AG04450 (cell line): Measurements from ENCODE around the gene CRNN. TPM values are rescaled to one million over a fixed set of nuclear protein-coding genes. Genes with fewer than 3 reads are reported as not detected.

Experiments
- CTCF ChIA-PET: fragments of 300-600, 350-600 bp; formaldehyde crosslinking; extraction: SDS; loops from one replicate; lab custom pipeline; 2022; ENCODE audit warnings: antibody characterized with exemption, inconsistent platforms; lab: Charles Lee
- POLR2A ChIA-PET: fragments of 350-600 bp; formaldehyde crosslinking; extraction: SDS; loops from one replicate; lab custom pipeline; 2021; ENCODE audit warnings: antibody characterized with exemption, inconsistent platforms; lab: Yijun Ruan, JAX
- DNase-seq: peaks from one replicate; pipeline ENCODE4 v3.0.0-alpha.2; 2011; ENCODE audit warnings: low read depth, low spot score
- H3K27ac ChIP-seq: one replicate; pipeline ENCODE4 v1.5.1; 2012; ENCODE audit warnings: low read depth, low read length, control low read depth
- H3K27me3 ChIP-seq: one replicate; pipeline ENCODE4 v1.6.0; 2012; ENCODE audit warnings: low read length; ENCODE audit not compliant: control insufficient read depth, insufficient read depth
- H3K4me3 ChIP-seq: 2 replicates; pipeline ENCODE4 v1.5.1; 2011; ENCODE audit warnings: mild to moderate bottlenecking, low read depth, low read length, control low read depth
- H3K9me3 ChIP-seq: 2 replicates; pipeline ENCODE4 v1.5.1; 2012; ENCODE audit warnings: low read length; ENCODE audit not compliant: control insufficient read depth, insufficient read depth
- polyA plus RNA-seq: library from polyadenylated mRNA; depleted of rRNA; stranded (reverse); fragments of >200 nt; gene quantifications from 2 replicates; pipeline ENCODE4 v1.2.3, GENCODE V29; 2011
- TF ChIP-seq, protein P1 (sequence below): IDR thresholded peaks from 2 replicates; pipeline ENCODE4 v1.5.1; 2011; ENCODE audit warnings: low read depth, low read length, control low read depth, inconsistent platforms

Gene CRNN
- polyA plus RNA-seq, 1 experiment = not detected

DNA sequence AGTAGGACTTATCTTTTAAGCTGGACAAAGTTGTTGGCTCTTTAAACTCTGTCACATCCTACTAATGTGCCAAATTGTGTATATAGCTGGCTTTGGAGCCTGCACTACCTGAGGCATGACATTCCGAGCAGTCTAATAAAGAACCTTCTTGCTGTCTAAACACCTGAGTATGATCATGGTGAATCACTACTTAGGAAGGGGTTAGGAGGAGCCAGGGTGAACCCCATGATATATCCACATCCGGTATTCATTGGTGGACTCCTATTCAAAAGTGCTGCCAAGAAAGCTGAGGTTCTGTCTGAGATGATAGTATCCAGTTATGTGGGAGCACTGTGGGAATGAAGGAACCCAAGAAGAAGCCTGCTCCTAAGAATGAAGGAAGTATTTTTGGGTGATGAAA is 27.1 kb downstream of the CRNN start:
- Histone ChIP-seq H3K9me3 (no peaks in the 10 kb centered on the region; the same call in 1 of the 2 replicates), H3K27me3 (no peaks in the 10 kb centered on the region), H3K4me3 (no peak overlapping the region), H3K27ac (no peak overlapping the region)
- TF ChIP-seq, protein P1, sequence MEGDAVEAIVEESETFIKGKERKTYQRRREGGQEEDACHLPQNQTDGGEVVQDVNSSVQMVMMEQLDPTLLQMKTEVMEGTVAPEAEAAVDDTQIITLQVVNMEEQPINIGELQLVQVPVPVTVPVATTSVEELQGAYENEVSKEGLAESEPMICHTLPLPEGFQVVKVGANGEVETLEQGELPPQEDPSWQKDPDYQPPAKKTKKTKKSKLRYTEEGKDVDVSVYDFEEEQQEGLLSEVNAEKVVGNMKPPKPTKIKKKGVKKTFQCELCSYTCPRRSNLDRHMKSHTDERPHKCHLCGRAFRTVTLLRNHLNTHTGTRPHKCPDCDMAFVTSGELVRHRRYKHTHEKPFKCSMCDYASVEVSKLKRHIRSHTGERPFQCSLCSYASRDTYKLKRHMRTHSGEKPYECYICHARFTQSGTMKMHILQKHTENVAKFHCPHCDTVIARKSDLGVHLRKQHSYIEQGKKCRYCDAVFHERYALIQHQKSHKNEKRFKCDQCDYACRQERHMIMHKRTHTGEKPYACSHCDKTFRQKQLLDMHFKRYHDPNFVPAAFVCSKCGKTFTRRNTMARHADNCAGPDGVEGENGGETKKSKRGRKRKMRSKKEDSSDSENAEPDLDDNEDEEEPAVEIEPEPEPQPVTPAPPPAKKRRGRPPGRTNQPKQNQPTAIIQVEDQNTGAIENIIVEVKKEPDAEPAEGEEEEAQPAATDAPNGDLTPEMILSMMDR = no peak
- ChIA-PET POLR2A (no interaction called here), CTCF (no interaction called here)
- no peak for DNase-seq

DNA sequence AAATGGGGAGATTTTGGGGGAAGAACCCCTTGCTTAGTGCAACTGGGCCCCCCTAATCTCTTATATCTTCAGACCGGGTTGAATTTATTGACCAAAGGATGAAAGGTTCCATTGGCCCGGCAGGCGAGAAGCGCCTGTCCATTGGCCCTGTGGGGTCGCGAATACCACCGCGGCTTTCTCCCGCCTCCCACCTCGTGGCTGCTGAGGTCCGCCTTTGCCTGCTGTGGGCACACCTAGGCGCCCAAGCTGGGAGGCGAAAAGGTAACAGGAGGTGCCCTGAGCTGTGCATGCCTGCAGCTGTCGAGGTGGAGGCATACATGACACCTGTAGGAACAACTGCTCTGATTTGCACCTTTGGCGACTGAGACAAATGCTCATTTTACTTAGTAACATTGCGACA is 33.1 kb downstream of the CRNN start:
- CTCF ChIA-PET = no interaction called here
- H3K27me3 ChIP-seq = no peaks in the 10 kb centered on the region
- H3K4me3 ChIP-seq = no peak overlapping the region
- no peak for DNase-seq
- TF ChIP-seq, protein P1 = no peak
- H3K9me3 ChIP-seq = peaks cover 4% of the 10 kb centered on the region
- no peak overlapping the region for H3K27ac ChIP-seq
- POLR2A ChIA-PET = no interaction called here

DNA sequence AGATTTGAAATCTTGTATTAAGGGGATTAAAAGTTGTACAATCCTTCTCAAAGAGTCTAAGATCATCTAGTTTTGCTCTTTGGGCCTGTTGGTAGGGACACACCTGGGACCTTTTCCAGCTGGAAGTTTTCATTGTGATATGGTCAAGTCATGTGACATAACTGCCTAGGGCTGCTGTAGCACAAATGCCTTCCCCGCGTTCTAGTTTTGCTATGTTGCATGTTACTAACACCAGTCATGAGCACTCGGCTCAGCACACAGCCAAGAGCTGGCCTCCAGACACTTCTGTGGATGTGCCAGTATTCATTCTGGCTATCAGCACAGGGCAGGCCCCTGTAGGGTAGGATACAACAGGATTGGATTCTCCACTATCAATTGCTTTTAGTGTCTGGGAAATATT is 39.6 kb downstream of the CRNN start:
- ChIA-PET CTCF (no interaction called here), POLR2A (no interaction called here)
- Histone ChIP-seq H3K9me3 (no peaks in the 10 kb centered on the region; the same call in 1 of the 2 replicates), H3K27ac (no peak overlapping the region), H3K27me3 (no peaks in the 10 kb centered on the region), H3K4me3 (no peak overlapping the region)
- TF ChIP-seq, protein P1 = no peak
- no peak for DNase-seq

DNA sequence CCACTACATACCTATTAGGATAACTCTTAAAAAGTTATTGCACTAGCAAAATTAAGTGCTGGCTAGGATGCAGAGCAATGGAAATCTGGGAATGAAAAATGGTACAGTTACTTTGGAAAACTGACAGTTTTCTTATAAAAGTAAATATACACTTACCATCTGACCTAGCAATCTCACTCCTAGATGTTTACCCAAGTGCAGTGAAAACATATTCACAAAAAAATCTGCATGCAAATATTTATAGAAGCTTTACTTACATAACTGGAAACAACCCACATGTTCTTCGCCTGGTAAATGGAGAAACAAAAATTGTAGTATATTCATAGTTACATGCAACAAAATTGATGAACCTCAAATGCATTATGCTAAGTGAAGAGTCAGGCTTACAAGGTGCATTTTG is 41.4 kb downstream of the CRNN start:
- Histone ChIP-seq H3K4me3 (no peak overlapping the region), H3K9me3 (no peaks in the 10 kb centered on the region), H3K27ac (no peak overlapping the region), H3K27me3 (no peaks in the 10 kb centered on the region)
- POLR2A ChIA-PET = no interaction called here
- CTCF ChIA-PET = no interaction called here
- DNase-seq = no peak
- TF ChIP-seq, protein P1 = no peak

DNA sequence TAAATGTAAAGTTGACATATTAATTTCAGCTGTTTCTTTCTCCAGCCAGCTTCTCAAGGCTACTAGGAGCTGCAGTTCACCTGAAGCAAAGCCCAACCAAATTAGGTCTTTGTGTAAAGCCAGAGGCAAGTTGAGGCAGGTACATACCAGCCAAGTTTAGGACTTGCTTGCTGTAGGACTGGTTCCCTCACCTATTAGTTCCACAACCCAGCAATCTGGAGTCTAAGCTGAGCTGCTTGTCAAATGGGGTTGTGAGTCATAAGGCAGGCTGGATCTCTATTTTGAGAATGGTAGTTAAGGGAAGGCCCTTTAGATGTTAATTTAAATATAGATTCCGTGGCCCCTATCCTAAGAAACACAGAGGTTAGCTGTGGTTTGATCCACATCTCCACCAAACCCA is 46.6 kb downstream of the CRNN start:
- Histone ChIP-seq H3K4me3 (no peak overlapping the region), H3K9me3 (no peaks in the 10 kb centered on the region), H3K27ac (no peak overlapping the region), H3K27me3 (no peaks in the 10 kb centered on the region)
- TF ChIP-seq, protein P1 = no peak
- DNase-seq = no peak
- POLR2A ChIA-PET = no interaction called here
- CTCF ChIA-PET = no interaction called here
